Measurements from ENCODE around the gene CCNT2.
"Not testable (repeated sequence)": the region's sequence is repeated elsewhere in the genome, so short reads cannot be mapped to it uniquely, and the experiment has no call there.

Gene CCNT2

GRCh38 chr2:134919341-134920210, 954 bp downstream of the CCNT2 start:
- DNase-seq (ENCODE audit: low read depth): peak; percentile 13

GRCh38 chr2:134924912-134925311, 6.3 kb downstream of the CCNT2 start:
- no peak for DNase-seq (ENCODE audit: low read depth)

- DNase-seq (ENCODE audit: low read depth): no peak
Observed at GRCh38 chr2:134926231-134926931, 7.8 kb downstream of the CCNT2 start.

GRCh38 chr2:134927195-134927594, 8.6 kb downstream of the CCNT2 start:
- DNase-seq (ENCODE audit: low read depth): no peak

GRCh38 chr2:134932864-134933526, 14.4 kb downstream of the CCNT2 start:
- DNase-seq (ENCODE audit: low read depth): no peak

- no peak for DNase-seq (ENCODE audit: low read depth)
Observed at GRCh38 chr2:134933732-134934131, 15.1 kb downstream of the CCNT2 start.

GRCh38 chr2:134934150-134934549, 15.5 kb downstream of the CCNT2 start:
- no peak for DNase-seq (ENCODE audit: low read depth)

- peak; percentile 7 for DNase-seq (ENCODE audit: low read depth)
Observed at GRCh38 chr2:134934641-134935040, 16.0 kb downstream of the CCNT2 start.

GRCh38 chr2:134936691-134937090, 18.1 kb downstream of the CCNT2 start:
- no peak for DNase-seq (ENCODE audit: low read depth)

GRCh38 chr2:134943540-134943939, 24.9 kb downstream of the CCNT2 start:
- DNase-seq (ENCODE audit: low read depth): no peak

- no peak for DNase-seq (ENCODE audit: low read depth)
Observed at GRCh38 chr2:134944975-134945374, 26.4 kb downstream of the CCNT2 start.

GRCh38 chr2:134946073-134946472, 27.5 kb downstream of the CCNT2 start:
- no peak for DNase-seq (ENCODE audit: low read depth)

- no peak for DNase-seq (ENCODE audit: low read depth)
Observed at GRCh38 chr2:134949981-134950708, 31.5 kb downstream of the CCNT2 start.

- no peak for DNase-seq (ENCODE audit: low read depth)
Observed at GRCh38 chr2:134950886-134951285, 32.3 kb downstream of the CCNT2 start.

- no peak for DNase-seq (ENCODE audit: low read depth)
Observed at GRCh38 chr2:134952608-134953007, 34.0 kb downstream of the CCNT2 start.

- DNase-seq (ENCODE audit: low read depth): no peak
Observed at GRCh38 chr2:134954065-134954464, 35.4 kb downstream of the CCNT2 start.

GRCh38 chr2:134955744-134956143, 37.1 kb downstream of the CCNT2 start:
- DNase-seq (ENCODE audit: low read depth): no peak

- no peak for DNase-seq (ENCODE audit: low read depth)
Observed at GRCh38 chr2:134957477-134957876, 38.9 kb downstream of the CCNT2 start.

GRCh38 chr2:134967166-134967565, 48.5 kb downstream of the CCNT2 start:
- DNase-seq (ENCODE audit: low read depth): not testable (repeated sequence)

- no peak for DNase-seq (ENCODE audit: low read depth)
Observed at GRCh38 chr2:134973241-134974138, 54.9 kb downstream of the CCNT2 start.
